GM19240 (cell line): ENCODE measurements around the gene MRRF.
"Not testable (repeated sequence)": the region's sequence is repeated elsewhere in the genome, so short reads cannot be mapped to it uniquely, and the experiment has no call there.

Experiments
- DNase-seq: peaks from one replicate; pipeline ENCODE4 v3.0.0; 2011; ENCODE audit warnings: low spot score; ENCODE audit not compliant: insufficient read length

The MRRF gene

GRCh38 chr9:122276096-122276495 is 11.4 kb downstream of the MRRF start:
- DNase-seq = no peak

- no peak for DNase-seq
Measured at GRCh38 chr9:122277285-122277897, 12.7 kb downstream of the MRRF start.

- no peak for DNase-seq
Measured at GRCh38 chr9:122281368-122281767, 16.7 kb downstream of the MRRF start.

DNA sequence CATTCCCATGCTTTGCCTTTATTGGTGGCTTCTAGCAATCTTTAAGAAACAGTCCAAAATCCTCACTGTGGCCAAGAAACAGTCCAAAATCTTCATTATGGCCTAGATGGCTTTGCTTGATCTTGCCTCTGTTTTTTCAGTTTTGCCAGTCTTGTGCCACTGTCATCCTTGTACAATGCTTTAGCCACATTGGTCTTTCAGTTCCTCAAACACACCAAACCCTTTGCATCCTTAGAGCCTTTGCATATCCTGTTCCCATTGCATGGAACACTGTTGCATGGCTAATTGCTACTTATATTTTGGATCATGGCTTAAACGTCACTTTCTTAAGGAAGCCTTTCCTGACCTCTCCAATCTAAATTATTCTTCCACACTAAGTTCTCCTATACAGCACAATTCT is 22.1 kb downstream of the MRRF start:
- no peak for DNase-seq

DNA sequence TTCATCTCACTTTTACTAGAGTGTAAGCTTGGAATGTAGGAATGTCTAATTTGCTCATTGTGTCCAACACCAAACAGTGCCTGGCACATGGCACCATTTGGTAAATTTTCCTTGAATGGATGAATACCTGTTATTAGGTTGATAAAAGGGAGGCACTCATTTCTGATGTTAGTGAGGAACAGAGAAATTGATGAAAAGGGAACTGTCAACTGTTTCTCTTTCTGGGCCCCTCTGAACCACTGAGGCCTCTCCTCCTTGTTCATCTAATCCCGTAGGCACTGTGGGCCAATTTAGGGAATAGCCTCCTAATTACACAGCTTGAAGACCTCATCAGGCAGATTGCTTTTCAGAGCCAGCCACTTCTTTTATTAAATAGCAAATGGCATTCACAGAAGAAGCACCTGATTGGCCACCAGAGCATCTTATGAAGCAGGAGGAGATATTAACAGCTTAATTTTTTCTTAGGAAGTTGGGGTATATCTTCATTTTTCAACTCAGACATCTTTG is 22.6 kb downstream of the MRRF start:
- DNase-seq = no peak

GRCh38 chr9:122291458-122291857 is 26.8 kb downstream of the MRRF start:
- no peak for DNase-seq

DNA sequence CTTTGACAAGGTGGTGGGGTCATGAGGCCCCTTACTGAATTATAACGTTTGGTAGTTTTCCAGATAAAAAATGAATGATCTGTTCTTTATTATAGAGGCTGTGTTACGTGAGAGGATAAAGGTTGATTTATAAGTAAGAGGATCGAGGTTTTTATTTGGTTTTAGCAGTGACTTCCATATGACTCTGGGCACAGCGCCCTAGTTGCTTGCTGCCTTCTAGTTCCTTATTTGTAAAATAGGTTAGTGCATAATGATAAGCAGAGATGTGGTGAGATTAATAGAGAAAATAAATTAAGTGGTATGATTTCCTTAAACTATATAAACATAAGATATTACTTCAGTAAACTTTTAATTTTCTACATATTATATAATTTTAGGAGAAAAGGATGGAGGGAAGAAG is 29.8 kb downstream of the MRRF start:
- no peak for DNase-seq

DNA sequence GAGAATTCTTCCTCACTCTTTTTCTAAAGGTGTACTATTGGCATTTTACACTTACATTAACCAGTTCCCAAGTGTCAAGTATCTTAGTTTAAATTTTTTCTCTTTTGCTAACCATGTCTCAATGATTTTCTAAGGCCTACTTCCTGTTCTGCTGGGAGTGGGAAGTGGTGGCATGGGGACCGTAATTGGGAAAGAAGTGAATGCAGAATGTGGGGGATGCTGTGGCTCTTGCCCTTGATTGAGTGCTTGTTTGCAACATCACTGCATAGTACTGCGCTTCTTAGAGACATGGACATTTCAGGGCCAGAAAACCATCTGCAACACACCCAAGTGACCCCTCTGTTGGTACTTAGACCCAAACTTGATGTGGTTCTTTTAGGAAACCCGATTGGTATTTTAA is 32.8 kb downstream of the MRRF start:
- no peak for DNase-seq

GRCh38 chr9:122302237-122303093 is 37.8 kb downstream of the MRRF start:
- no peak for DNase-seq

DNA sequence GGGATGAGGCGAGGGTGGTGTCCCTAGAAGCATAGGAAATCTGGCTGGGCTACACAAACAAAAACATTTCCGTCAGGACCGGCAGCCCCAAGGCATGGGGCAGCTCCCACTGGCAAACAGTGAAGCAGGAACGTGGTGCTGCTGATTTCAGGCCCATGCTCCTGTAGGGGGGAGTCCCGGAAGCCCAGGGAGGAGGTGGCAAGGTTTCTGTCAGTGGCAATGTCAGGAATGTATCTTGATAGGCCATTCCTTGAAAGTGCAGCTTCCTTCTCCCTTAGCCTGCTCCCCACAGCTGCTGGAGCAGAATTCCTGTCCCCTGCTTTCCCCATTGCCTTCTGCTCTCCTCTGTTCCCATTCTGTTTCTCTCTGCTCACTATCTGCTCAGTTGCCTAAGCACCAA is 42.4 kb downstream of the MRRF start:
- no peak for DNase-seq

DNA sequence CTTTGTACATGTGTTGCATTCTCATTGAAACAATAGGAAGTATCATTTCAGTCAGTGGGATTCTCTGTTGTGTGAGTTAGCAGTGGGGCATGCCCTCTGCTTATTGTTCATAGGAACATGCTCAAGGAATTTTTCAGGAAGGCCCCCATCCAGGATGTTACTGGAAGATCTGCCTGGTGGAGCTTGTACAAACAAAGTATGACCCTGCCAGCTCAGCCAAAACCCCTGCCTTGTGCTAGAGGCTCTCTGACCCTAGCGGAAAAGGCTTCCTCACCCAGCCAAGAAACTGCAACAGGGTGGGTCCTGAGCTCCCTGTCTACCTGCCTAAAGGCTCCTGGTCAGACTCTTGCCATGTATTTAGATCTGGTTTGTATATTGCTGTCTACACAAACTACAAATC is 43.2 kb downstream of the MRRF start:
- DNase-seq = no peak

- no peak for DNase-seq
Measured at GRCh38 chr9:122309861-122310260, 45.2 kb downstream of the MRRF start.

DNA sequence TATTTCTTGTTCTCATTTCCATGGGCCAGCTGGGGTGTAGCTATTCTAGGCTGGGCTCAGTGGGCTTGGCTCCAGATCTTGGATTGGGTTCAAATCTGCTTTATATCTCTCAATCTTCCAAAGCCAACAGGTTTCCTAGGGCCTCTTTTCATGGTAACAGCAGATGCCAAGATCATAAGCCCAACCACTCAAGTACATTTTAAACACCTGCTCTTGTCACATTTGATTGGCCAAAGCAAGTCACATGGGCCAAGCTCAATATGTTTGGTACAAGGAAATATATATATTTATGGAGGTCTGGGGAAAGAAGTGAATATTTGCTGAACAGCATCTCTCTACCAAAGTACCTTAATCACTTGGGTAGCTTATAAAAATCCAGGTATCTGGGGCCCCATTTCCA is 49.5 kb downstream of the MRRF start:
- DNase-seq = no peak

GRCh38 chr9:122315534-122315933 is 50.9 kb downstream of the MRRF start:
- no peak for DNase-seq

GRCh38 chr9:122318284-122318683 is 53.6 kb downstream of the MRRF start:
- no peak for DNase-seq

DNA sequence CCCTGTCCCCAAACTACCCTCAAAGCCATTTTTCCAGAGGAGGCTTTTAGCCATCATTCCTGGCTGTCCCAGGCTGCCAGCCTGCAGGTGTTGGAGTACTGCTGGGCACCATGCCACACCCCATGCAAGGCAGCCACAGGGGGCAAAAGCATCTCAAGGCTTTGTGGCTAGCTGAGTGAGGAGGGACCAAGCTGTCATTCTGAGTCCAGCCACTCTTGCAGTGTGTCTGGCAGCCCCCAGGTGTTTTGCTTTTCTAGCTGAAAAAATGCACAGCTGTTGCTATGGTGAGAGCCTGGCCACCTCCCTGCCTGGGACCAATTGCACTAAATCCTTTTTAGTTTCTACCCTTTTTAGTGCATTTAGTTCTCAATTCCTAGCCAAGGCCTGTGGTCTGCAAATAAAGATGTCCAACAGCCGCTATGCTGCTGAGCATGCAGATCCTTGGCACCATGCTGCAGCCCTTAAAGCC is 55.8 kb downstream of the MRRF start:
- DNase-seq = no peak

DNA sequence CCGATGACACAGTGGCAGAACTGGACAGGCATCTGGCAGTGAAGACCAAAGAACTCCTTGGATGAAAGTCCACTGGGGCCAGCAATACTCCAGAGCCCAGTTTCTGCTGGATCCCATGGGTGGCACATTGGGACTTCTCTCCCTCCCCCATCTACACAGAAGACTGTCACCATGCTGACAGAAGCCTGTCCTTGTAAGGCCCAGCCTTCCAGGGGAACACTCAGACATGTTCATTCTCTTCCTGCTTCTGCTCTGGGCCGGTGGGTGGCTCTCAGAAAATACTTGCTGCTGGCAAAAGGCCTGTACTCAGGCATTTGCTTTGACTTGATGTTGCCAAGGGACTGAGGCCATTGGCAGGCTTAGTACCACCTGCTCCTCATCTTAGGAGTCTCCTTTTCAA is 57.9 kb downstream of the MRRF start:
- DNase-seq = no peak

DNA sequence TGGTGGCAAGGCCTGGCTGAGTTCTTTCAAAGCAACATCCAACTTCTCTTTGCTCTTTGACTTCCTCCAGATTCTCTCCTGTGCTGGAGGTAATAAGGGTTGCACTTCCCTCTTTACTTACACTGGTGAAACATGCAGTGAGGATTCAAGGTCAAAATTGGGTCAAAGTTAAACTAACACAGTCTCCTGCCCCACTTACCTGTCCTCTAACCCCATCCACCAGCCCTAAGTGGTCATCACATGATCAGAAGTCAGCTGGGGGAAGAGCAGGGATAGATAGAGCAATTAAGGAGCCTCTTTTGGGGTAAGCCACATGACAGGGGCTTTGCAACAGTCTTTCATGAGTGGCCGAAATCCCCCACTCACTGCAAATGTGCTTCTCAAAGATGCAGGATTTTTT is 60.0 kb downstream of the MRRF start:
- not testable (repeated sequence) for DNase-seq

GRCh38 chr9:122325124-122325523 is 60.4 kb downstream of the MRRF start:
- DNase-seq = no peak

DNA sequence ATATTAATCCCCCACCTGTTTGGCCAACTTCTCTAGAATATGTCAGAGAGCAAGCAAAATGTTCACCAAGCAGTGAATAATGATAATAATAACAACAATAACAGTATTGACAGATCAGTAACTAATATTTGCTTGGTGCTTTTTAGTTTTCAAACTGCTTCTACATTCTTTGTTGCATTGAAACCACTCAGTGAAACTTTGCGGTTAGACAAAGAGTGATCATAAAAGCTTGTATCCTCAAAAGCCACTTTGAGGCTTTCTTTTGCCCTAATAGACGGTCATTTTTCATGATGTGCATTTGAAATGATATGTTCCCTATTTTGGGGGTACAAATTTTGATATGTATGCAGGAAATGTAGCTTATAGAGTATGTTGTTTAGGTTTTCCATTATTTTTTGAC is 62.5 kb downstream of the MRRF start:
- DNase-seq = no peak

DNA sequence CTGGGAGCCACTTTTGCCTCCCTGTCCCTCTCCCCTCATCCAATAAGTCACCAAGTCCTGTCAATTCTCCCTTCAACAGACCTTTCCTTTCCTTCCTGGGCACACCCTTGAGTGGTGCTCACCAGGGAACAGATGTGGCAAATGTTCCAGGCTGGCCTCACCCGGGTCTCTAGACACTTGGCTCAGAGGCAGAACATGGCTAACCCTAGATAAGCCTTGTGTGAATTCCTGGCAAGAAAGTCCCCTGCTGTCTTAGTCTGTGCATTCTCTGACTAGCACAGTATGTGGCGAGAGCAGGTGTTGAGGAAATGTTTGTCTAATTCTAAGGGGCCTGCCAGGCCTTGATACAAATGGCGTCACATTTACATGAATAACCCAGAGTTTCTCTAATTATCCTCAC is 64.9 kb downstream of the MRRF start:
- DNase-seq = no peak

- DNase-seq = not testable (repeated sequence)
Measured at GRCh38 chr9:122330466-122330865, 65.8 kb downstream of the MRRF start.

DNA sequence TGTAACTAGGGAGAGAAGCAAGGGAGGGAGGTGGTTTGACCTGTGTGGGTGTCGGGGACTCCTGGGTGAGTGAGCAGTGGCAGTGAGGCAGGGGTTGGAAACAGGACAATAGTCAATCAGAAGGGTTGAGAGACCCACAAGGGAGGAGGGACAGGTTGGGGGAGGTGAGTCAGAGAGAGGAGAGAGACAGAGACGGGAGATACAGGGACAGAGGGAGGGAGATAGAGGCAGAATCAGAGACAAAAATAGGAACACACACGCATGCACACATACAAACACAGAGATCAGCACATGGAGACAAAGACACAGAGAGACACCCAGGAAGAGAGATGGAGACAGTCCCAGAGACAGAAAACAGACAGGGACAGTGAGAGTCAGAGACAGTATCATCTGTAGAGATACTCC is 66.8 kb downstream of the MRRF start:
- DNase-seq = no peak
